IPS-18c (cell line): ENCODE data around the gene SRPK3.

ENCODE experiments used
- H3K4me3 ChIP-seq: 2 replicates; pipeline ENCODE4 v1.7.0; 2013; ENCODE audit warnings: low read depth, mild to moderate bottlenecking, low read length, moderate library complexity; ENCODE audit not compliant: insufficient read depth
- H3K9me3 ChIP-seq: one replicate; pipeline ENCODE4 v1.6.1; 2013; ENCODE audit warnings: mild to moderate bottlenecking, low read length, moderate library complexity; ENCODE audit not compliant: control insufficient read depth, insufficient read depth

SRPK3 gene

DNA sequence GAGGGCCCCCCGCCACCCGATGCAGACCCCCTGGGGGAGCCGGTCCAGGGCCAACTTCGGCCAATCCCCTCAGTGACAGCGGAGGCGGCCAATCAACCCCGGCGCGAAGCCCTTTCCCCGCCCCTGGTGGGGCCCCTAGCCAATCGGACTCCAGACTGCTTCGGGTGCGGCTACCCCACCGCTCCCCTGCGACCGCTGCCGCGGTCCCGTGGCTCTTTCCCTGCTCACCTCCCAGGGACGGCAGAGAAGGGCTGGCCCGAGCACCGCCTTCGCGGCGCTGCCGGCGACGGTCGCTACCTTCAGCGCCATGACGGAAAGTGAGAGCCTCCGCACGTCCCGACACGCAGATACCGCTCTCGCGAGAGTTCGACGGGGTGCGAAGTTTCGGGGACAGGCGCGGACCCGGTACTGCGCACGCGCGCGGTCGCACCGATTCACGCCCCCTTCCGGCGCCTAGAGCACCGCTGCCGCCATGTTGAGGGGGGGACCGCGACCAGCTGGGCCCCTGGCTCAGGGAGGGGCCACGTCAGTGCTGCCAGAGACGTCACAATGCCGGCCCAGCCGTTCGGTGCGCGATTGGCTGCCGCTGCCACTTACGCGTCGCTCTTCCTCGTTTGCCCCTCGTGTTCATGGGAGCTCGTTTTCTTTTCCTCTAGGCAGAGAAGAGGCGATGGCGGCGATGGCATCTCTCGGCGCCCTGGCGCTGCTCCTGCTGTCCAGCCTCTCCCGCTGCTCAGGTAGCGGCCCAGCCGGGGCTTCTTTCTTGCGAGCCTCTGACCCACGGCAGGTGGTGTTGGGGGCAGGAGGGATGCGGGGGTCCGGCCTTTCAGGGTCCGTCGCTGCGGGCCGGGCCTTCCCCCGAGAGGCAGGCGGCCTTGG, 13.4 kb downstream of the SRPK3 start, which contains the start of the genes IDH3G and SSR4:
Gene IDH3G (minus strand): TSS at position 358 of the 879 bp plus-strand sequence. CDS start 49 bp downstream, at position 309.
Gene SSR4 (plus strand): TSS at position 651 of the 879 bp plus-strand sequence. CDS start 20 bp downstream, at position 671.
- Histone ChIP-seq H3K9me3 (peaks cover 14% of the 10 kb centered on the region), H3K4me3 (peak within 1 kb of the TSS; percentile 85)

GRCh38 chrX:153794897-153795816, 14.3 kb downstream of the SRPK3 start:
- H3K9me3 ChIP-seq: peaks cover 14% of the 10 kb centered on the region
- peak overlapping the region; percentile 72 for H3K4me3 ChIP-seq

DNA sequence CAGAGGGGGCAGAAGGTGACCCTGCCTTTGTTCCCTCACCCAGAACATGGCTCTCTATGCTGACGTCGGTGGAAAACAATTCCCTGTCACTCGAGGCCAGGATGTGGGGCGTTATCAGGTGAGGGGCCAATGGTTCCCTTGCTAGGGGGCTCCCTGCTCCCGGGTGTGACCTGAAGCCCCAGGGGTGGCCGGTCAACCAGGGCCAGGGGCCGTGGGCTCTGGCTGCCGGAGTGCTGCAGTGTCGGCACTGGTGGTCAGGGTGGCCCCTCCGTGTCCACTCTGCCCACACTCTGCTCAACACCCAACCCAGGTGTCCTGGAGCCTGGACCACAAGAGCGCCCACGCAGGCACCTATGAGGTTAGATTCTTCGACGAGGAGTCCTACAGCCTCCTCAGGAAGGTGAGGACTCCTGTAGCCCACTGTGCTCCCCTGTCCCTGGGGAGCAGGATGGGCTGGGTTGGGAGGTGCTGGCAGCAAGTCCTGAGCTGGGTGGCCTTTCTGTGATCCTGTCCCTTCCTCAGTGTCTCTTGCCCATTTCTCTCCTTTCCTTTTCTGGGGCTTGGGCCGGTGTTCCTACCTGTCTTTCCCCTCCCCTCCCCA, 16.7 kb downstream of the SRPK3 start:
- Histone ChIP-seq H3K9me3 (peaks cover 13% of the 10 kb centered on the region), H3K4me3 (peak overlapping the region; percentile 9; the same call in 1 of the 2 replicates)

DNA sequence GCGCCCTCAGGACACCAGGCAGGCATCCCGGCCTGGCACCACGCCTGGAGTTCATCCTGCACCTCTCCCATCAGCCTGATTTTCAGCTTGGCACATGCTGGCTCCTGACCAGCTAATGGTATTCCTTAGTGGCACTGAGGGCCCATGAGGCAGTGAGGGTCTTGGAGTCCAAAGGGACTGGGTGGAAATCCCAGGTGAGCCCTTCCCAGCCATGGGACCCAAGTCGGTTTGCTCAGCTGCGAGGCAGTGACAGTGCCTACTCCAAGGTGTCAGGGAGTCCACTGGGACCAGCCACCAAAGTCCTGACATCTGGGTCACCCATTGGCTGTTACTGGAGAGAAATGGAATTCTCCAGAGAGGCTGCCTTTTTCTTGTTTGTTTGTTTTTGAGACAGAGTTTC, 18.5 kb downstream of the SRPK3 start:
- H3K4me3 ChIP-seq: no peak overlapping the region
- H3K9me3 ChIP-seq: peaks cover 12% of the 10 kb centered on the region

GRCh38 chrX:153800177-153800722, 19.4 kb downstream of the SRPK3 start:
- no peak overlapping the region; the same call in 1 of the 2 replicates for H3K4me3 ChIP-seq
- H3K9me3 ChIP-seq: peaks cover 10% of the 10 kb centered on the region

DNA sequence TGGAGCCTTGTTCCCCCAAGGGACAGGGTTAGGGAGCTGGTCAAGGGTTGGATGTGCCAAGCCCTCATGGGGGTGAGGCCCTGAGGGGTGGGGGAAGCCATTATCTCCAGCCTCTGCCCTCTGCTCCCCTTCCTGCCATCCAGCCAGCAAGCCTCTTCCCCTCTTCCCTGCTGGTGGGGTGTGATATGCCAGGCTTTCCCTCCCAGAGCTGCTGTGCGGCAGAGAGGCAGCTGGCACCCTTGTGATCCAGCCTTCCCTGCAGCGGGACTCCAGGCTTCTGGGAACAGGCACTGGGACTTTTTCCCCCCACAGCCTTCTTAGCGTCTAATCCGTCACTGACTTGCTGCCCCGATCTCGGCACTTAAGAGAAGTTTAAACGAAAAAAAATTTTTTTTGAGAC, 19.9 kb downstream of the SRPK3 start:
- no peak overlapping the region for H3K4me3 ChIP-seq
- H3K9me3 ChIP-seq: peaks cover 15% of the 10 kb centered on the region

GRCh38 chrX:153801669-153802068, 20.8 kb downstream of the SRPK3 start:
- H3K9me3 ChIP-seq: peaks cover 21% of the 10 kb centered on the region
- H3K4me3 ChIP-seq: peak overlapping the region; percentile 2; the same call in 1 of the 2 replicates

DNA sequence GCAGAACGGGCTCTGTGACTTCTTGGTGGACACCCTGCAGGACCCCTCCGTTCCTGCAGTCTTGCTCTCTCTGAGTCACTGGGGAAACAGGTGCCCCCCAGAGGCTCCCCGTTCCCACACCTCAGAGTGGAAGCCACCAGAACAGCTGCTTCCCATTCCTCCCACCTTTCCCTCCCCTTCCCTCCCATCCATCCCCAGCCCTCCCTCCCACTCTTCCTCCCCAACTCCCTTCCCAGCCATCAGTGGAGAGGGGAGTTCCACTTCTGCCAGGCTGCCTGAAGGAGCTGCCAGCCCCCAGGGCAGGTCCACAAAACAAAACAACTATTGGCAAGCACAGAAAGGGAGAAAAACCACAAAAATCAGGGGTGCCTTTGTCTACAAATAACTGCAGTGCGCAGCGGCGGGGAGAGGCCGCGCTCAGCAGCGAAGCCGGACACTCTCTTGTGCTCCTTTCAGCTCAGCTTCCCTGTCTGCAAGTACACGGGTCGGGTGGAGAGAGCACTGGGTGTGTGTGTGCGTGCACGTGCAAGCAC, 21.7 kb downstream of the SRPK3 start:
- peaks cover 21% of the 10 kb centered on the region for H3K9me3 ChIP-seq

GRCh38 chrX:153803211-153804099, 22.6 kb downstream of the SRPK3 start:
- Histone ChIP-seq H3K4me3 (no peak overlapping the region), H3K9me3 (peaks cover 23% of the 10 kb centered on the region)

More for the DNA sequence above, 21.7 kb downstream of the SRPK3 start:
- H3K4me3 ChIP-seq: no peak overlapping the region

- no peak overlapping the region for H3K4me3 ChIP-seq
- peaks cover 23% of the 10 kb centered on the region for H3K9me3 ChIP-seq
Observed at GRCh38 chrX:153804100-153804595, 23.3 kb downstream of the SRPK3 start.

DNA sequence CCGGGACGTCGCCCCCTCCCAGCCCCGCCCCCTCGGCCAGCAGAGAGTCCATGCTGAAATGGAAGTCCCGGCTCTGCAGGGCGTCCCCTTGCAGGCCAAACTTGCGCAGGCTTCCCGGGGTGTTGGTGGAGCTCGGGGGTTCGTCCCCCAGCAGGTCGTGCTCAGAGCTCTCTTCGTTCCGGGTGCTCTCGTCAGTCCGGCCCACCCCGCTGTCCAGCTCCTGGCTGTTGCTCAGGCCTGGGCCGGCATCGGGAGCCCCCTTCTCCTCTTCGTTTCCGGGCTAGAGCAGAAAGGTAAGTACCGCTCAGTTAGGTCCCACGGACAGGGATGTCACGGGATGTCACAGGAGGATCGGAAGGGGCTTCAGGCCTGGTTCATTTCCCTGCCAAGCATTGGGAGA, 23.8 kb downstream of the SRPK3 start:
- no peak overlapping the region for H3K4me3 ChIP-seq
- peaks cover 23% of the 10 kb centered on the region for H3K9me3 ChIP-seq

DNA sequence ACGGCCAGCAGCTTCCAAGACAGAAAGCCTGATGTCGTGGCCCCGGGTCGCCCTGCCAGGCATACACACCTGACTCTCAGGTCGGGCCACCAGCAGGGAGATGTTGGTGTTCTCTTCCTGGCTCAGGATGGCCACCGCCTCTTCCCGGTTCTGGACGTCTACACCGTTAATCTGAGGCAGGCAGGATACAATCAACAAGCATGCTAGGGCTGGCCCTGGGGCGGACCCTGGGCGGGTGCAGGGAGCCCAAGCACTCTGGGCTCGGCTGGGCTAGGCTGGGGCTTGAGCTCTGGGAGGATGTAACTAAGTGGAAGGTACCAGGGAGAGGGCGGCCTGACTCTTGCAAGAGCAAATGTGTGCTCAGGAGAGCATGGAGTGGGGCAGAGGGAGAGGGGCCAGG, 24.6 kb downstream of the SRPK3 start:
- Histone ChIP-seq H3K9me3 (peaks cover 23% of the 10 kb centered on the region), H3K4me3 (no peak overlapping the region)

- Histone ChIP-seq H3K9me3 (peaks cover 20% of the 10 kb centered on the region), H3K4me3 (no peak overlapping the region)
Observed at GRCh38 chrX:153806999-153807575, 26.2 kb downstream of the SRPK3 start.

DNA sequence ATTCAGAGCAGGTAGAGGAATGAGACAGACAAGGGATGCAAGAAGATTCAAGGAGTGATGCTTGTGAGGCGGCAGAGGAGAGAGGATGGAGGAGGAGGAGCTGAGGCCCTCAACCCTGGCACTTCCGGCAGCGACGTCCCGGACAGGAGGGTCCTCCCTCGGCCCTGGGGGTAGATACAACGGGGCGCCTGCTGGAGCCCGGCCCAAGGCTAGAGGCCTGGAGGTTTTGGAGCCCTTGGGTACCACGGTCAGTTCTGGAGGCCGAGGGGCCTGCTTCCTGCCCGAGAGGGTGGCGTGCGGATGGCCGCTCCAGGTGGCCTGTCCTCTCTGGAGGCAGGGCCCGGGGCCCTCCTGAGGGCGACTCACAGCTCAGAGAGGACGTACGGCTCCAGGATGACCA, 27.1 kb downstream of the SRPK3 start:
- H3K9me3 ChIP-seq: peaks cover 17% of the 10 kb centered on the region

DNA sequence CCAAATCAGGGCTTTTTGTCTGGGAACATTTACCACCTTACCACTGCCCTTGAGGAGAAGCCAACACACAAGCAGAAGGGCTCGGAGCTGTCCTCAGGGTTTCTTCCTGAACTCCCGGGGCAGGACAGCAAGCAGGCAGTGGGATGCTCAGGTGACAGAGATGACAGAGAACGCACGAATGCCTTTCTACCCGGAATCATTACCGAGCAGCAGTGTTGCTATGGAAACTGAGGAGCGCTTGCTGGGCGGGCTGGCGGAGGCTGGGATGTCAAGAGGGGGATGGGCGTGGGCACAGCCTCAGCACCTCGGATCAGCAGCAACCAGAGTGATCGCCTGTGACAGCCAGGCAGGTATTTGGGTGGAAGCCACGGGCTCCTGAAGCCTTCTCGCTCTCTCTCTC, 31.4 kb downstream of the SRPK3 start:
- Histone ChIP-seq H3K4me3 (no peak overlapping the region), H3K9me3 (peaks cover 5% of the 10 kb centered on the region)

More for the DNA sequence above, 27.1 kb downstream of the SRPK3 start:
- H3K4me3 ChIP-seq: no peak overlapping the region; the same call in 1 of the 2 replicates
